A673 (cell line): ENCODE results near the gene CFAP410. TPM values are rescaled to one million over a fixed set of nuclear protein-coding genes. Genes with fewer than 3 reads are reported as not detected.

Experiments
- BruUV-seq: library from RNA; stranded (reverse); fragments of 400-500 nt; replicated peaks from 2 replicates; lab custom pipeline; 2021; lab: Mats Ljungman, UMichigan
- CTCF ChIA-PET: fragments of 300-600 bp; sonication (Branson Sonifier 250); formaldehyde crosslinking; loops from one replicate; lab custom pipeline; 2022; ENCODE audit warnings: antibody characterized with exemption; lab: Charles Lee
- POLR2A ChIA-PET: fragments of 300-600 bp; sonication (Branson Sonifier 250); formaldehyde crosslinking; loops from one replicate; lab custom pipeline; 2022; ENCODE audit warnings: antibody characterized with exemption; ENCODE audit not compliant: low non-redundant PET; lab: Charles Lee
- DNase-seq: peaks from one replicate; pipeline ENCODE4 v3.0.0-alpha.2; 2015; ENCODE audit warnings: low spot score
- H3K27ac ChIP-seq: fragments of 200-600 bp; sonication (generic); 2 replicates; pipeline ENCODE4 v1.5.1; 2016; ENCODE audit warnings: mixed run types, low read depth, mild to moderate bottlenecking, mixed read lengths, antibody characterized with exemption, low read length; ENCODE audit not compliant: poor library complexity, severe bottlenecking
- H3K27me3 ChIP-seq: fragments of 200-600 bp; sonication (generic); replicated peaks from 2 replicates; pipeline ENCODE4 v1.6.1; 2017; ENCODE audit warnings: mixed run types, low read depth, mild to moderate bottlenecking, mixed read lengths, antibody characterized with exemption, low read length; ENCODE audit not compliant: insufficient read depth, poor library complexity
- H3K36me3 ChIP-seq: fragments of 200-600 bp; sonication (generic); 2 replicates; pipeline ENCODE4 v1.6.1; 2016; ENCODE audit warnings: mixed run types, mild to moderate bottlenecking, mixed read lengths, antibody characterized with exemption, low read length; ENCODE audit not compliant: insufficient read depth, poor library complexity, severe bottlenecking
- H3K4me1 ChIP-seq: fragments of 200-600 bp; sonication (generic); 2 replicates; pipeline ENCODE4 v1.6.1; 2017; ENCODE audit warnings: mixed run types, mild to moderate bottlenecking, mixed read lengths, antibody characterized with exemption, low read length; ENCODE audit not compliant: insufficient read depth, poor library complexity, severe bottlenecking
- H3K4me3 ChIP-seq: fragments of 200-600 bp; sonication (generic); 2 replicates; pipeline ENCODE4 v1.5.1; 2016; ENCODE audit warnings: low read depth, mixed run types, mild to moderate bottlenecking, mixed read lengths, low read length; ENCODE audit not compliant: poor library complexity, severe bottlenecking
- H3K9me3 ChIP-seq: fragments of 200-600 bp; sonication (generic); 2 replicates; pipeline ENCODE4 v1.6.1; 2016; ENCODE audit warnings: mixed run types, low read depth, mild to moderate bottlenecking, mixed read lengths, antibody characterized with exemption, low read length; ENCODE audit not compliant: poor library complexity, severe bottlenecking
- EZH2 ChIP-seq: fragments of 200-600 bp; sonication (generic); IDR thresholded peaks from 2 replicates; pipeline ENCODE4 v1.6.1; 2017; ENCODE audit warnings: borderline replicate concordance, low read depth, mild to moderate bottlenecking, mixed read lengths, antibody characterized with exemption, low read length; ENCODE audit not compliant: poor library complexity, severe bottlenecking
- intact Hi-C: fragments of 100-400 bp; cut with micrococcal nuclease; formaldehyde crosslinking; loops from one replicate; pipeline ENCODE4 v1.10.0; 2022; ENCODE audit not compliant: unreplicated experiment
- total RNA-seq: library from RNA; stranded (reverse); gene quantifications from 2 replicates; pipeline ENCODE4 v1.2.3, GENCODE V29; 2021
- TF ChIP-seq, protein P1 (sequence below): fragments of 300-800, 200-600 bp; sonication (generic); conservative IDR thresholded peaks from 2 replicates; pipeline ENCODE4 v1.5.1; 2017; ENCODE audit warnings: low read depth, mild to moderate bottlenecking, antibody characterized with exemption, low read length, moderate library complexity, mixed read lengths

CFAP410 gene
- total RNA-seq, 1 experiment from 2014 or later, result 14.0 TPM

- no TSS peak for BruUV-seq
- no peak overlapping the region for H3K27ac ChIP-seq
- H3K9me3 ChIP-seq, result no peaks in the 10 kb centered on the region
- ChIA-PET POLR2A (no interaction called here), CTCF (no interaction called here)
- intact Hi-C loops, result no loop called here
- TF ChIP-seq EZH2, result no peak
- TF ChIP-seq, protein P1, sequence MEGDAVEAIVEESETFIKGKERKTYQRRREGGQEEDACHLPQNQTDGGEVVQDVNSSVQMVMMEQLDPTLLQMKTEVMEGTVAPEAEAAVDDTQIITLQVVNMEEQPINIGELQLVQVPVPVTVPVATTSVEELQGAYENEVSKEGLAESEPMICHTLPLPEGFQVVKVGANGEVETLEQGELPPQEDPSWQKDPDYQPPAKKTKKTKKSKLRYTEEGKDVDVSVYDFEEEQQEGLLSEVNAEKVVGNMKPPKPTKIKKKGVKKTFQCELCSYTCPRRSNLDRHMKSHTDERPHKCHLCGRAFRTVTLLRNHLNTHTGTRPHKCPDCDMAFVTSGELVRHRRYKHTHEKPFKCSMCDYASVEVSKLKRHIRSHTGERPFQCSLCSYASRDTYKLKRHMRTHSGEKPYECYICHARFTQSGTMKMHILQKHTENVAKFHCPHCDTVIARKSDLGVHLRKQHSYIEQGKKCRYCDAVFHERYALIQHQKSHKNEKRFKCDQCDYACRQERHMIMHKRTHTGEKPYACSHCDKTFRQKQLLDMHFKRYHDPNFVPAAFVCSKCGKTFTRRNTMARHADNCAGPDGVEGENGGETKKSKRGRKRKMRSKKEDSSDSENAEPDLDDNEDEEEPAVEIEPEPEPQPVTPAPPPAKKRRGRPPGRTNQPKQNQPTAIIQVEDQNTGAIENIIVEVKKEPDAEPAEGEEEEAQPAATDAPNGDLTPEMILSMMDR, result no peak
- H3K36me3 ChIP-seq, result no peaks in the 10 kb centered on the region
- H3K4me3 ChIP-seq, result no peak overlapping the region
- peaks cover 21% of the 10 kb centered on the region for H3K4me1 ChIP-seq
- DNase-seq, result no peak
- H3K27me3 ChIP-seq, result no peaks in the 10 kb centered on the region
These were observed 47.0 kb downstream of the CFAP410 start for GRCh38 chr21:44291936-44292811.

- POLR2A ChIA-PET, result no interaction called here
- H3K27me3 ChIP-seq, result peaks cover 6% of the 10 kb centered on the region
- no peak for TF ChIP-seq EZH2
- TF ChIP-seq, protein P1, result no peak
- peaks cover 21% of the 10 kb centered on the region for H3K4me1 ChIP-seq
- H3K9me3 ChIP-seq, result no peaks in the 10 kb centered on the region
- CTCF ChIA-PET, result no interaction called here
- intact Hi-C loops, result no loop called here
- no peak for DNase-seq
- H3K27ac ChIP-seq, result no peak overlapping the region
- H3K36me3 ChIP-seq, result no peaks in the 10 kb centered on the region
- BruUV-seq, result no TSS peak
- H3K4me3 ChIP-seq, result no peak overlapping the region
These were observed 47.9 kb downstream of the CFAP410 start for GRCh38 chr21:44291078-44291935.

DNA sequence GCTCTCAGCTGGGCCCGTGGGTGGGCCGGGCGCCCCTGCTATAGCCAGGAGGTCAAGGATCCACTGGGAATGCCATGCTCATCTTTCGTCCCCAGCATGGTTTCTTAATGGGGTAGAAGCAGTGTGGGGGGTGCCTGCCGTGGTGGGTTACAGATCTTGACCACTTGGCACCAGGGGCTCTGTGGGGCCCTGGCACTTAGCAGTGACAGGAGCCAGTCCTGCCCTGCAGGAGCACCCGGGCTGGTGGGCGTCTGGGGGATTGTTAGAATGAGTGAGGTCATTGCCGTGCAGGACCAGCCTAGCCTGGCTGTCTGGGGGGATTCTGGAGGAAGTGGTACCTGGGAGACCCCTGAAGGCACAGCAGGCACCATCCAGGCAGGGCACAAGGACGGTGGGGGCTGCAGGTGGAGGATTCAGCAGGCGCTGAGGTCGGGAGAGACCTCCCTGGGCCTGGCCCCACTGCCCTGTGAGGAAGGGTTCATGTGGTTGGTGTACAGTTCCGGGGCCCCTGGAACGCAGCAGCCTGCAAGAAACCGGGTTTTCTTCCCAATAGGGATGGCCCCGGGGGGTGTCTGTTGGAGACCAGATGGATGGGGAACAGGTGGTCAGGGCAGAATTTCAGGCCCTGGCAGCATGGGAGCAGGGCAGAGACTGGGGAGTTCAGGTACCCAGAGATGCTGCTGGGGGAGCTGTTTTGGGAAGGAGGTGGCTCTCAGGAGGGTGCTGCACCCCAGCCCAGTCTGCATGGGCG, 48.7 kb downstream of the CFAP410 start:
- ChIA-PET POLR2A (no interaction called here), CTCF (no interaction called here)
- intact Hi-C loops, result no loop called here
- no peak overlapping the region for H3K27ac ChIP-seq
- no peak for DNase-seq
- peaks cover 14% of the 10 kb centered on the region for H3K4me1 ChIP-seq
- H3K9me3 ChIP-seq, result no peaks in the 10 kb centered on the region
- no peaks in the 10 kb centered on the region for H3K36me3 ChIP-seq
- peaks cover 14% of the 10 kb centered on the region for H3K27me3 ChIP-seq
- no peak for TF ChIP-seq EZH2
- TF ChIP-seq, protein P1, result no peak
- no TSS peak for BruUV-seq
- no peak overlapping the region for H3K4me3 ChIP-seq
